Measurements from ENCODE around the gene NHERF1. TPM values are rescaled to one million over a fixed set of nuclear protein-coding genes. Genes with fewer than 3 reads are reported as not detected.

Gene NHERF1
- total RNA-seq, 1 experiment from 2014 or later = 83.6 TPM

- H2AFZ ChIP-seq = no peak overlapping the region
- no peaks in the 10 kb centered on the region for H3F3A ChIP-seq (ENCODE audit: insufficient read depth, low read depth)
- no peaks in the 10 kb centered on the region for H3K9me3 ChIP-seq (ENCODE audit: insufficient read depth, low read depth)
- no peaks in the 10 kb centered on the region for H3K9me2 ChIP-seq (ENCODE audit: insufficient read depth)
- peaks cover 71% of the 10 kb centered on the region for H3K27me3 ChIP-seq (ENCODE audit: insufficient read depth, low read depth)
- CTCF ChIA-PET = no interaction called here
- no peaks in the 10 kb centered on the region for H3K79me2 ChIP-seq (ENCODE audit: low read depth)
- intact Hi-C loops (cut with micrococcal nuclease; ENCODE audit: unreplicated experiment) = no loop called here
- no TSS peak for BruUV-seq (replicated peaks)
- no peak overlapping the region for H3K4me3 ChIP-seq
- no peak for TF ChIP-seq CTCF (conservative IDR thresholded peaks at IDR 0.05)
- TF ChIP-seq EZH2 (IDR thresholded peaks at IDR 0.05; ENCODE audit: low read depth) = no peak
- no peak overlapping the region for H3K4me2 ChIP-seq
- no peaks in the 10 kb centered on the region for H3K4me1 ChIP-seq (replicated peaks; ENCODE audit: insufficient read depth)
- no peaks in the 10 kb centered on the region for H4K20me1 ChIP-seq (ENCODE audit: insufficient read depth)
- DNase-seq = no peak
- no peaks in the 10 kb centered on the region for H3K36me3 ChIP-seq (ENCODE audit: low read depth)
- POLR2A ChIA-PET (ENCODE audit: unreplicated experiment) = no interaction called here
- H3K27ac ChIP-seq = no peak overlapping the region
Observed at GRCh38 chr17:74703311-74703710, 45.1 kb upstream of the NHERF1 start.

- Histone ChIP-seq H3K4me3 (no peak overlapping the region), H3K27me3 (ENCODE audit: insufficient read depth, low read depth) (peaks cover 60% of the 10 kb centered on the region), H3K36me3 (ENCODE audit: low read depth) (no peaks in the 10 kb centered on the region), H3K79me2 (ENCODE audit: low read depth) (no peaks in the 10 kb centered on the region), H3K4me2 (no peak overlapping the region), H3K4me1 (replicated peaks; ENCODE audit: insufficient read depth) (no peaks in the 10 kb centered on the region), H3K9me2 (ENCODE audit: insufficient read depth) (no peaks in the 10 kb centered on the region), H2AFZ (no peak overlapping the region), H4K20me1 (ENCODE audit: insufficient read depth) (no peaks in the 10 kb centered on the region), H3K27ac (no peak overlapping the region), H3K9me3 (ENCODE audit: insufficient read depth, low read depth) (no peaks in the 10 kb centered on the region), H3F3A (ENCODE audit: insufficient read depth, low read depth) (no peaks in the 10 kb centered on the region)
- TF ChIP-seq CTCF (conservative IDR thresholded peaks at IDR 0.05) (no peak), EZH2 (IDR thresholded peaks at IDR 0.05; ENCODE audit: low read depth) (no peak)
- BruUV-seq (replicated peaks) = no TSS peak
- DNase-seq = no peak
- intact Hi-C loops (cut with micrococcal nuclease; ENCODE audit: unreplicated experiment) = no loop called here
- CTCF ChIA-PET = no interaction called here
- POLR2A ChIA-PET (ENCODE audit: unreplicated experiment) = no interaction called here
Observed at GRCh38 chr17:74704544-74704943, 43.9 kb upstream of the NHERF1 start.

- no peak overlapping the region for H3K4me2 ChIP-seq
- no peaks in the 10 kb centered on the region for H3K9me2 ChIP-seq (ENCODE audit: insufficient read depth)
- H3K79me2 ChIP-seq (ENCODE audit: low read depth) = no peaks in the 10 kb centered on the region
- ChIA-PET CTCF (no interaction called here), POLR2A (ENCODE audit: unreplicated experiment) (no interaction called here)
- no peak overlapping the region for H3K27ac ChIP-seq
- H3F3A ChIP-seq (ENCODE audit: insufficient read depth, low read depth) = peaks cover 5% of the 10 kb centered on the region; the same call in 1 of the 2 replicates
- no peaks in the 10 kb centered on the region for H3K9me3 ChIP-seq (ENCODE audit: insufficient read depth, low read depth)
- peaks cover 24% of the 10 kb centered on the region for H3K27me3 ChIP-seq (ENCODE audit: insufficient read depth, low read depth)
- TF ChIP-seq EZH2 (IDR thresholded peaks at IDR 0.05; ENCODE audit: low read depth) = no peak
- TF ChIP-seq CTCF (conservative IDR thresholded peaks at IDR 0.05) = no peak
- peak in 1 of 2 experiments; percentile 38 for DNase-seq
- no peaks in the 10 kb centered on the region for H3K36me3 ChIP-seq (ENCODE audit: low read depth)
- H4K20me1 ChIP-seq (ENCODE audit: insufficient read depth) = no peaks in the 10 kb centered on the region
- H3K4me1 ChIP-seq (replicated peaks; ENCODE audit: insufficient read depth) = peaks cover 27% of the 10 kb centered on the region
- intact Hi-C loops (cut with micrococcal nuclease; ENCODE audit: unreplicated experiment) = no loop called here
- H2AFZ ChIP-seq = no peak overlapping the region
- BruUV-seq (replicated peaks) = no TSS peak
- no peak overlapping the region for H3K4me3 ChIP-seq
Observed at GRCh38 chr17:74711058-74711824, 37.2 kb upstream of the NHERF1 start.
